SKM-1 treated with dmso at 0.1 percent for 144 hours (cell line): ENCODE data around the gene CDC14B.
"Not testable (repeated sequence)": the region's sequence is repeated elsewhere in the genome, so short reads cannot be mapped to it uniquely, and the experiment has no call there.

Experiments used
- DNase-seq: peaks from one replicate; lab custom pipeline; 2025; ENCODE audit not compliant: unreplicated experiment; lab: John Stamatoyannopoulos, UW

The CDC14B gene

GRCh38 chr9:96503918-96504317 lies 115.7 kb downstream of the CDC14B start:
- DNase-seq: no peak

- not testable (repeated sequence) for DNase-seq
Measured at GRCh38 chr9:96503374-96503748, 116.3 kb downstream of the CDC14B start.

- no peak for DNase-seq
Measured at GRCh38 chr9:96502539-96503373, 116.9 kb downstream of the CDC14B start.

- no peak for DNase-seq
Measured at GRCh38 chr9:96501633-96502538, 117.8 kb downstream of the CDC14B start.

GRCh38 chr9:96500696-96501632 lies 118.7 kb downstream of the CDC14B start:
- DNase-seq: no peak

GRCh38 chr9:96499257-96499656 lies 120.4 kb downstream of the CDC14B start:
- DNase-seq: no peak

- DNase-seq: no peak
Measured at GRCh38 chr9:96498796-96499195, 120.8 kb downstream of the CDC14B start.

- DNase-seq: no peak
Measured at GRCh38 chr9:96497117-96497399, 122.6 kb downstream of the CDC14B start.

- no peak for DNase-seq
Measured at GRCh38 chr9:96496368-96497116, 123.1 kb downstream of the CDC14B start.

- DNase-seq: no peak
Measured at GRCh38 chr9:96495341-96495740, 124.3 kb downstream of the CDC14B start.

- DNase-seq: no peak
Measured at GRCh38 chr9:96494215-96494800, 125.3 kb downstream of the CDC14B start.

- no peak for DNase-seq
Measured at GRCh38 chr9:96493757-96494156, 125.9 kb downstream of the CDC14B start.

GRCh38 chr9:96492993-96493531 lies 126.6 kb downstream of the CDC14B start:
- no peak for DNase-seq

- no peak for DNase-seq
Measured at GRCh38 chr9:96491880-96492525, 127.6 kb downstream of the CDC14B start.

GRCh38 chr9:96491079-96491879 lies 128.4 kb downstream of the CDC14B start:
- DNase-seq: no peak

GRCh38 chr9:96490534-96491078 lies 129.0 kb downstream of the CDC14B start:
- DNase-seq: no peak

GRCh38 chr9:96489482-96489979 lies 130.1 kb downstream of the CDC14B start:
- no peak for DNase-seq

- no peak for DNase-seq
Measured at GRCh38 chr9:96487949-96488348, 131.7 kb downstream of the CDC14B start.
